ENCODE results near the gene ZNF518B. TPM values are rescaled to one million over a fixed set of nuclear protein-coding genes. Genes with fewer than 3 reads are reported as not detected.
A peak's percentile ranks its signal among the peaks of the same experiment; 100 is the strongest.

Gene ZNF518B
- total RNA-seq, 1 donor from 2014 or later = 19.0 TPM

GRCh38 chr4:10461091-10461849 is 4.0 kb upstream of the ZNF518B start:
- no peaks in the 10 kb centered on the region for H3K36me3 ChIP-seq
- H3K4me3 ChIP-seq = peak overlapping the region; percentile 29
- peaks cover 37% of the 10 kb centered on the region for H3K27me3 ChIP-seq
- no peak overlapping the region for H3K27ac ChIP-seq
- intact Hi-C loops (cut with DNase I) = no loop called here
- TF ChIP-seq, protein P1, sequence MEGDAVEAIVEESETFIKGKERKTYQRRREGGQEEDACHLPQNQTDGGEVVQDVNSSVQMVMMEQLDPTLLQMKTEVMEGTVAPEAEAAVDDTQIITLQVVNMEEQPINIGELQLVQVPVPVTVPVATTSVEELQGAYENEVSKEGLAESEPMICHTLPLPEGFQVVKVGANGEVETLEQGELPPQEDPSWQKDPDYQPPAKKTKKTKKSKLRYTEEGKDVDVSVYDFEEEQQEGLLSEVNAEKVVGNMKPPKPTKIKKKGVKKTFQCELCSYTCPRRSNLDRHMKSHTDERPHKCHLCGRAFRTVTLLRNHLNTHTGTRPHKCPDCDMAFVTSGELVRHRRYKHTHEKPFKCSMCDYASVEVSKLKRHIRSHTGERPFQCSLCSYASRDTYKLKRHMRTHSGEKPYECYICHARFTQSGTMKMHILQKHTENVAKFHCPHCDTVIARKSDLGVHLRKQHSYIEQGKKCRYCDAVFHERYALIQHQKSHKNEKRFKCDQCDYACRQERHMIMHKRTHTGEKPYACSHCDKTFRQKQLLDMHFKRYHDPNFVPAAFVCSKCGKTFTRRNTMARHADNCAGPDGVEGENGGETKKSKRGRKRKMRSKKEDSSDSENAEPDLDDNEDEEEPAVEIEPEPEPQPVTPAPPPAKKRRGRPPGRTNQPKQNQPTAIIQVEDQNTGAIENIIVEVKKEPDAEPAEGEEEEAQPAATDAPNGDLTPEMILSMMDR (IDR thresholded peaks at IDR 0.05) = peak; percentile 94
- peak; percentile 94 for ATAC-seq
- no peaks in the 10 kb centered on the region for H3K9me3 ChIP-seq
- peak; percentile 82 for DNase-seq
- no peaks in the 10 kb centered on the region for H3K4me1 ChIP-seq

GRCh38 chr4:10460313-10461047 is 3.3 kb upstream of the ZNF518B start:
- Histone ChIP-seq H3K27me3 (peaks cover 37% of the 10 kb centered on the region), H3K36me3 (no peaks in the 10 kb centered on the region), H3K4me1 (peaks cover 4% of the 10 kb centered on the region), H3K9me3 (no peaks in the 10 kb centered on the region), H3K27ac (no peak overlapping the region), H3K4me3 (peak overlapping the region; percentile 29)
- intact Hi-C loops (cut with DNase I) = no loop called here
- TF ChIP-seq, protein P1 (IDR thresholded peaks at IDR 0.05) = no peak
- DNase-seq (no peak), ATAC-seq (no peak)

GRCh38 chr4:10459305-10459704 is 2.1 kb upstream of the ZNF518B start:
- TF ChIP-seq, protein P1 (IDR thresholded peaks at IDR 0.05) = no peak
- Histone ChIP-seq H3K36me3 (no peaks in the 10 kb centered on the region), H3K27me3 (peaks cover 36% of the 10 kb centered on the region), H3K9me3 (no peaks in the 10 kb centered on the region), H3K4me1 (peaks cover 4% of the 10 kb centered on the region), H3K4me3 (no peak overlapping the region), H3K27ac (no peak overlapping the region)
- ATAC-seq = no peak
- intact Hi-C loops (cut with DNase I) = no loop called here
- DNase-seq = no peak

- Histone ChIP-seq H3K4me1 (peaks cover 4% of the 10 kb centered on the region), H3K27ac (no peak overlapping the region), H3K36me3 (no peaks in the 10 kb centered on the region), H3K9me3 (no peaks in the 10 kb centered on the region), H3K27me3 (peaks cover 25% of the 10 kb centered on the region), H3K4me3 (no peak overlapping the region)
- ATAC-seq (no peak), DNase-seq (no peak)
- intact Hi-C loops (cut with DNase I) = no loop called here
- TF ChIP-seq, protein P1 (IDR thresholded peaks at IDR 0.05) = no peak
Measured at GRCh38 chr4:10458177-10458576, 951 bp upstream of the ZNF518B start.

GRCh38 chr4:10456595-10457254 is 501 bp downstream of the ZNF518B start:
- Histone ChIP-seq H3K4me3 (peak overlapping the region; percentile 57), H3K4me1 (peaks cover 4% of the 10 kb centered on the region), H3K27me3 (peaks cover 11% of the 10 kb centered on the region), H3K27ac (peak overlapping the region; percentile 2), H3K9me3 (no peaks in the 10 kb centered on the region), H3K36me3 (no peaks in the 10 kb centered on the region)
- peak; percentile 77 for DNase-seq
- ATAC-seq = peak; percentile 63
- TF ChIP-seq, protein P1 (IDR thresholded peaks at IDR 0.05) = no peak
- intact Hi-C loops (cut with DNase I) = no loop called here

All from upper lobe of right lung (tissue), 1 donor.